Stimulated activated CD4-positive, alpha-beta T cell treated with anti-CD3 and anti-CD28 coated beads, Interleukin-2, amount 100 ng/mL, for 48 hours (primary cell): ENCODE results near the gene CADM1.
"Not testable (repeated sequence)": the region's sequence is repeated elsewhere in the genome, so short reads cannot be mapped to it uniquely, and the experiment has no call there.

Source experiments
- DNase-seq, 2 donors: peaks; one replicate each; pipeline ENCODE4 v3.0.0-alpha.2; 2020

Gene CADM1

GRCh38 chr11:115476463-115477286 is 27.5 kb downstream of the CADM1 start:
- DNase-seq = no peak

GRCh38 chr11:115475564-115475963 is 28.7 kb downstream of the CADM1 start:
- no peak for DNase-seq

GRCh38 chr11:115474306-115474705 is 29.9 kb downstream of the CADM1 start:
- not testable (repeated sequence) for DNase-seq

DNA sequence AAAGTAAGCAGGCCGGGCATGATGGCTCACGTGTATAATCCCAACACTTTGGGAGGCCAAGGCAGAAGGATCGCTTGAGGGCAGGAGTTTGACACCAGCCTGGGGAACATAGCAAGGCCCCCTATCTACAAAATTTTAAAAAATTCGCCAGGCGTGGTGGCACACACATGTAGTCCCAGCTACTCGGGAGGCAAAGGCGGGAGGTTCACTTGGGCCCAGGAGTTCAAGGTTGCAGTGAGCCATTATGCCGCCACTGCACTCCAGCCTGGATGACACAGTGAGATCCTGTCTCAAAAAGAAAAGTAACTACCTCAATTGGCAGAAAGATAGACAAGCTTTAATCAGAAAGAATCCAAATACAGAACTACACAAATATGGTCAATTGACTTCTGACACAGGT is 31.0 kb downstream of the CADM1 start:
- DNase-seq = no peak

DNA sequence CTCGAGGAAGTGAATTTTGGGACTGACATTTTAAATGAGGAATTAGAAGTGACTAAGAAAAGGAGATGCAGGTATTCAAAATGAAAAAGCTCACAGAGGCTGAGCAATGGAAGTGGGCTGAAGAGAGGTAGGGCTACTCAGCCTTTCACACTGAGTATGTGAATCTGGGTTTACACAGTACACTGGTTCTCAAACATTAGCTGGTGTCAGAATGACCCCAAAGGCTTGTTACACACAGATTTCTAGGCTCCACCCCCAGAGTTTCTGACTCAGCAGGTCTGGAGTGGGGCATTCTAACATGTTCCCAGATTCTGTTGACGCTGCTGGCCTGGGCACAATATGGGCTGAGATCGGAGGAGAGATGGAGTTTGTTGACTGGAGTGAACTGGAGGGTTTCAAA is 32.8 kb downstream of the CADM1 start:
- DNase-seq = no peak

DNA sequence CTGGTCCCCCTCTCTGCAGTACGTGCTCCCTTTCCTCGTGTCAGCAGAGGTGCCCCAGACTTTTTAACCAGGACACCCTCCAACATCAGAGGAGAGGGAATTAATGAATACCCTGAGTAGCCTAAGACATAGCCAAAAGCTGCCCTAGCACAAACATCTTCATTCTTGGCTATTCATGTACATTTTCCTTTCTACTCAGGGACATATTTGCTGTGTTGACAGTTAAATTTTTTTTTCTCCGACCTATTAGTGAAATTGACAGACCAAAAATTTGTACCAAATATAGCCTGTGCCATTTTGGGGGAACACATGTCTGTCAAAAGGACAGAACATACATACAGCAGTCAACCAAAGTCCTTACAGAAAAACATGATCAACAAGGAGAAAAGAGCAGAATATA is 33.3 kb downstream of the CADM1 start:
- DNase-seq = no peak

DNA sequence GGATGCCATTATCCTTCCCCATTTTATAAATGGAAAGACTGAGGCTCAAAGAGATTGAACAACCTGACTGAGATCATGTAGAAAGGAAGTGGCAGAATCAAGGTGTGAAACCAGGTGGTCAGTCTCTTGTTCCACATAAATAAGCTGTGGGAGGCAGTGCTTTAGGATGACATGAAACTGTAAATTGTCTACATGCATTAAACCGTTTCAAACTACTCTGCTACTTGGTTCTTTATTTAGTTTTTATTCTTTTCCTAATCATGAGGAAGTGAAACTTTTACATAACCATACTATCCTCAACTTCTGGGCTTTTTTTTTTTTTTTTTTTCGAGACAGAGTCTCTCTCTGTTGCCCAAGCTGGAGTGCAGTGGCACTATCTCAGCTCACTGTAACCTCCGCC is 34.9 kb downstream of the CADM1 start:
- no peak for DNase-seq

- DNase-seq = no peak
Measured at GRCh38 chr11:115466122-115466521, 38.1 kb downstream of the CADM1 start.

GRCh38 chr11:115464269-115464668 is 39.9 kb downstream of the CADM1 start:
- no peak for DNase-seq

DNA sequence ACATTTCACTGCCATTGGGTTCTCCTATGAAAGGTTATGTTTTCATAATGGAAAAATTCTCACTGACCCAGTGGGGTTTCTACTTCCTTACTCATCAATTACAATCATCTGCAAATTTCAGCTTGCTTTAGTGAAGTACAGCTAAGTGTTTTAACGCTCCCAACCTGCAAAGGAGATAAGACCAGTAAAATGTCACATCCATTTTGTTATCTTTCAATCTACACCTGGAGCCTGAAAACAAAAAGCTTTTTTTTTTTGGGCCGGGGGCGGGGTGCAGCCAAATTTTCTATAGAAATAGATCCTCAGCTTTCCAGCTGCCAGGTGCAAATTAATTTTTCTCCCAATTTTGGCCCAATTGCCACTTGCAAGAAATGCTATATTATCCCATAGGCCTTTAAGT is 40.6 kb downstream of the CADM1 start:
- no peak for DNase-seq

GRCh38 chr11:115462757-115463156 is 41.5 kb downstream of the CADM1 start:
- DNase-seq = no peak

GRCh38 chr11:115462004-115462541 is 42.1 kb downstream of the CADM1 start:
- no peak for DNase-seq

DNA sequence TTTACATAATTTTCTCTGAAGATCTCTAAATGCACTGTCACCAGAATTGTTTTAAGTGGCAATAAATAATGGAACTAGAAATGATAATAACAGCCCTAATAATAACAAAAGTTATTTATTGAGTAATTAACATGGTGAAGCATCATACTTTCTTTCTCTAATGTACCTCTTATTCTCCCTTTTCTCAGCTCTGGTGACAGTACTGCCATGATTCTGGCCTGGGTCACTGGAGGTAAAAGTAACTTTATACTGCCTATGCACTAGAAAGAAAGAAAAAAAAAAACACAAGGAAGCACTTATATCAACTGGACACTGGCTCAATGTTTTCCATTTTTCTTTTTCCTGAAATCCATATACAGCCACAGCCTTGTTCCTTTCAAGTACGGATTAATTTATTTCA is 43.7 kb downstream of the CADM1 start:
- no peak for DNase-seq

DNA sequence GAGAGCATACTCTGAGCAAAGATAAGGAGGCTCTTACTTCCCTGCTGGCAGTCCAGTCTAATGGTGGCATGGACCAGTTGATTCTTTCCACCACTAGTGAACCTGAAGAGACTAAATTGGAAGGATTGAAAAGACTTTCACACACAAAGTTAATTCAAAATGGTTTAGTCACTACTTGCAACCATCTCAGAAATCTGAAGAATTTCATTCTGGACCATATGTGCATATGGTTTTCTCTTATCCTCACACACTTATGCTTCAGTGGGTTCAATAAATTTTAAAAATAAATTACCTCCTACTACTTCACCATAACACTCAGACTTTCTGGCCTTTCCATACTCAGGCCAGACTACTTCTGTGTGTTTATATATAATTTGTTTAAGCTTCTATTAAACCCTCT is 44.7 kb downstream of the CADM1 start:
- DNase-seq = no peak

GRCh38 chr11:115458877-115459276 is 45.3 kb downstream of the CADM1 start:
- no peak for DNase-seq

GRCh38 chr11:115456019-115456418 is 48.2 kb downstream of the CADM1 start:
- no peak for DNase-seq

DNA sequence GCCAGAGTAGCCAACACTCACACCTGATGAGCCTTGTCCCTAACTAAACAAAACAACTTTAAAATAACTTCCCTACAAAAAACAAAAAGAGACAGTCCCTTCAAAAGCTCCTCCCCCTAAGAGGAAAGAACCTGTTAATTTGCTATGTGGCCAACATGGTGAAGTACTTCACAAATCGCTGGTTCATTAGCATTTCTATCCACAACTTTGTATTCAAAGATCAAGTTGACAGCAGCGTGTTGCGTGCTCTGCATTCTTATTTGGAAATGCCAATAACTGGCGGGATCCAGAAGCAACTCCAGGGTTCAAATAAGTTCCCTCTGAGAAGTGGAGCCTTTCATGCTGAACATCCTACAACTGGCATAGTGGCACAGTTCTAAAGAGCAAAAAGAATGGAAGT is 48.6 kb downstream of the CADM1 start:
- DNase-seq = no peak

DNA sequence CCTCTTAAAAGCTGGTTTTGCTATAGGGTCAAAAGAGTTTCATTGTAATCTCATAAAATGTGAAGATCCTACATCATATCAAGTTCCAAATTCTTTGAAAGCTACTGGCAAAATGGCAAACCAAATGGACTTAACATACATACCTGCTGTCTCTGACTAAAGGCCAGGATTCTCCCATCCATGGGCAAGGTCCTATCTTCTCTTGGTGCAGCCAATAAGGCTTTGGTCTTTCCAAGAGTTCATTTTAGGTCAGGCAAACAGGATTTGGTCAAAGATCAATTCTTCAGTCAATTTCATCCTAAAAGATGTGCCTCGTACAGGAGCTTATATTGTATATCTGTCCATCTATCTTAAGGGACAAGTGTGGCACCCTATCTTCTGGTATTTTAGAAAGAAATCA is 49.7 kb downstream of the CADM1 start:
- DNase-seq = no peak

DNA sequence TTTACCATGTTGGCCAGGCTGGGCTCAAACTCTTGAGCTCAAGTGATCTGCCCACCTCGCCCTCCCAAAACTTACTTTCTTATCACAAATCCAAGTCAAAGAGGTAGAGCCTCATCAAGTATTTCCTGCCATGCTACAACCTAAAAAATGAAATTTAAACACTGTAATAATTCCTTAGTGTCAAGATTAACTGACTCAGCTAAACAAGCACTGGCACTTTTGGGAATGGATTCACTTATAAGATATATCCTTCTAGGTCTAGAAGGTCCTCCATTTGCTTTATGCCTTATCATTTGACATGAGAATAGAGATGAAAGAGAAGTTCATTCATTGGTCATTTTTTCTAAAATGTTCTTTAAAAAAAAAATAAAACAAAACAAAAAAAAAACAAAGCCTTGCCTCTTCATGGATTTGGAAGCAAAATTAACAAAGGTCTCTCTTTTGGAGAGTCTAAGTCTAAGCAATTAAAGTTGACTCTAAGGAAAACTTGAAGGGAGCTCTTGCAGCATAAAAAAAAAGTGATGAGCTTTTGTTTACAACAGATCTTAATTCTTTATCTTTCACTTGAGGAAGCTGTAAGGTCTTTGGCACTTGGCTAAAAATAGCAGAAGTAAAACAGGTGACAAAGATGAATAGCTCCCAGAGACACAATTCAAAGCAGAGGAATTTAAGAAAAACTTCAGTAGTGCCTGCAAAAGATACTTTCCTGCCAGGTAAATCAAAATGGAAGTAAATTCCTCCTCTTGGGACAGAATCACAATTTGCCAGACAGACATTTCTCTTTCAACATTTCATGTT is 50.3 kb downstream of the CADM1 start:
- no peak for DNase-seq

DNA sequence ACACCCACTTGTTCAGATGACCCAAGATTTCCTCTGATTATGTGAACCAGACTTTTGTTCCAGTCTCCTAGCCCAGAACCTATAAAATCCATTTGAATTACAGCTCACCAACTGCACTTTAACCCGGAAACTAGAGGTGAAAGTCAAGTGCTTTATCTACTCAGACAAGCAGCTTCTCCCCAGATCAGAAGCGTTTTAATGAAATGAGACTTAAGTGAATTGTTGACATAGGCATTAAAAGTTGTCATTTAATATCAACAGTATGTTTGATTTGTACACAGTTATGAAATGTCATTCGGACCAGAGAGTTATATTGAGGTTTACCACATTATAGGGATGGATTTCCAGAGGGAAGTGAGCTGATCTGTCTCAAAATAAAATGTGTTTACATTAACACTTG is 52.0 kb downstream of the CADM1 start:
- no peak for DNase-seq

- DNase-seq = no peak
Measured at GRCh38 chr11:115450519-115450918, 53.7 kb downstream of the CADM1 start.

GRCh38 chr11:115447273-115447864 is 56.8 kb downstream of the CADM1 start:
- DNase-seq = no peak

GRCh38 chr11:115446214-115446613 is 58.0 kb downstream of the CADM1 start:
- no peak for DNase-seq

- DNase-seq = no peak
Measured at GRCh38 chr11:115444542-115444941, 59.7 kb downstream of the CADM1 start.
